ENCODE measurements around the gene FCER2. TPM values are rescaled to one million over a fixed set of nuclear protein-coding genes. Genes with fewer than 3 reads are reported as not detected.
"Not testable (repeated sequence)": the region's sequence is repeated elsewhere in the genome, so short reads cannot be mapped to it uniquely, and the experiment has no call there.

The FCER2 gene
- total and polyA plus RNA-seq, 8 donors: 0.48 to 1.5 TPM; not detected in 6

GRCh38 chr19:7645163-7645562 lies 56.8 kb downstream of the FCER2 start:
- WGBS, 5 donors: 81 to 95% (median 87%) methylated on average over 13 to 14 of the region's 14 CpGs
- Histone ChIP-seq H3K27ac (no peak overlapping the region), H3K27me3 (peaks cover 0 to 42% (median 0%) of the 10 kb centered on the region in 3 donors), H3K36me3 (peaks cover 0 to 62% (median 47%) of the 10 kb centered on the region in 4 donors), H3K9me3 (no peaks in the 10 kb centered on the region), H3K4me1 (peaks cover 0 to 18% (median 0%) of the 10 kb centered on the region in 4 donors), H3K4me3 (no peak overlapping the region)
- DNase-seq: no peak
- intact Hi-C loops (cut with DNase I; ENCODE audit: low total_unique reads): no loop called here
- TF ChIP-seq POLR2AphosphoS5 (IDR thresholded peaks at IDR 0.05) (no peak), EP300 (IDR thresholded peaks at IDR 0.05) (no peak), POLR2A (IDR thresholded peaks at IDR 0.05) (no peak)
- TF ChIP-seq, protein P1, sequence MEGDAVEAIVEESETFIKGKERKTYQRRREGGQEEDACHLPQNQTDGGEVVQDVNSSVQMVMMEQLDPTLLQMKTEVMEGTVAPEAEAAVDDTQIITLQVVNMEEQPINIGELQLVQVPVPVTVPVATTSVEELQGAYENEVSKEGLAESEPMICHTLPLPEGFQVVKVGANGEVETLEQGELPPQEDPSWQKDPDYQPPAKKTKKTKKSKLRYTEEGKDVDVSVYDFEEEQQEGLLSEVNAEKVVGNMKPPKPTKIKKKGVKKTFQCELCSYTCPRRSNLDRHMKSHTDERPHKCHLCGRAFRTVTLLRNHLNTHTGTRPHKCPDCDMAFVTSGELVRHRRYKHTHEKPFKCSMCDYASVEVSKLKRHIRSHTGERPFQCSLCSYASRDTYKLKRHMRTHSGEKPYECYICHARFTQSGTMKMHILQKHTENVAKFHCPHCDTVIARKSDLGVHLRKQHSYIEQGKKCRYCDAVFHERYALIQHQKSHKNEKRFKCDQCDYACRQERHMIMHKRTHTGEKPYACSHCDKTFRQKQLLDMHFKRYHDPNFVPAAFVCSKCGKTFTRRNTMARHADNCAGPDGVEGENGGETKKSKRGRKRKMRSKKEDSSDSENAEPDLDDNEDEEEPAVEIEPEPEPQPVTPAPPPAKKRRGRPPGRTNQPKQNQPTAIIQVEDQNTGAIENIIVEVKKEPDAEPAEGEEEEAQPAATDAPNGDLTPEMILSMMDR (IDR thresholded peaks at IDR 0.05): no peak

- Histone ChIP-seq H3K27me3 (peaks cover 0 to 42% (median 0%) of the 10 kb centered on the region in 3 donors), H3K9me3 (no peaks in the 10 kb centered on the region), H3K27ac (no peak overlapping the region), H3K4me3 (no peak overlapping the region), H3K36me3 (peaks cover 0 to 65% (median 50%) of the 10 kb centered on the region in 4 donors), H3K4me1 (peaks cover 0 to 24% (median 2%) of the 10 kb centered on the region in 4 donors)
- WGBS, 5 donors: 89 to 97% (median 93%) methylated on average over 6 to 20 of the region's 20 CpGs
- intact Hi-C loops (cut with DNase I; ENCODE audit: low total_unique reads): no loop called here
- no peak for DNase-seq
- TF ChIP-seq, protein P1 (IDR thresholded peaks at IDR 0.05): no peak
- TF ChIP-seq POLR2A (IDR thresholded peaks at IDR 0.05) (no peak), EP300 (IDR thresholded peaks at IDR 0.05) (no peak), POLR2AphosphoS5 (IDR thresholded peaks at IDR 0.05) (no peak)
Observed at GRCh38 chr19:7644550-7644877, 57.4 kb downstream of the FCER2 start.

- peak; percentile 44 to 49 for DNase-seq
- intact Hi-C loops (cut with DNase I; ENCODE audit: low total_unique reads): not testable (repeated sequence)
Observed at GRCh38 chr19:7643629-7644549, 58.0 kb downstream of the FCER2 start.

DNA sequence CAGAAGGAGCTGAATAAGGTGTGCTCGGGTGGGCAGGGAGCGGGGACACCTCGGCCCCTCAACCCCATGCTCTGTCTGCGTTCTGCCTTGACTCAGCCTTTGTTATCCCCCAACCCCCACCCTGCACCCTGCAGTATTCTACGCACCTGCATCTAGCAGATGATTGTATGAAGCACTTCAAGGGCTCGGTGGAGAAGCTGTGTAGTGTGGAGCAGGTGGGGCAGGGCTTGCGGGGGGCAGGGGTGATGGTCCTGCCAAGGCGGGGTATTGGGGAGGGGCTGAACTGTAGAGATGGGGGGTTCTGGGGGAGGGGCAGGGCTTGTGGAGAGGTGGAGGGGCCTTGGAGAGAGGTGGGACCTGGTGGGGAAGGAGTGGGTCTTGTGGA lies 58.9 kb downstream of the FCER2 start:
- Histone ChIP-seq H3K4me1 (peaks cover 0 to 39% (median 15%) of the 10 kb centered on the region in 4 donors), H3K9me3 (no peaks in the 10 kb centered on the region), H3K36me3 (peaks cover 0 to 78% (median 50%) of the 10 kb centered on the region in 4 donors), H3K27ac (no peak overlapping the region), H3K27me3 (peaks cover 0 to 57% (median 0%) of the 10 kb centered on the region in 3 donors), H3K4me3 (no peak overlapping the region)
- no peak for DNase-seq
- 94 to 96% (median 95%) methylated on average over 8 of the region's 8 CpGs for WGBS, 5 donors
- TF ChIP-seq, protein P1 (IDR thresholded peaks at IDR 0.05): no peak
- TF ChIP-seq POLR2AphosphoS5 (IDR thresholded peaks at IDR 0.05) (no peak), POLR2A (IDR thresholded peaks at IDR 0.05) (no peak), EP300 (IDR thresholded peaks at IDR 0.05) (no peak)
- intact Hi-C loops (cut with DNase I; ENCODE audit: low total_unique reads): no loop called here

More at GRCh38 chr19:7643629-7644549, 58.0 kb downstream of the FCER2 start:
- H3K27me3 ChIP-seq: peaks cover 0 to 48% (median 0%) of the 10 kb centered on the region in 3 donors
- 46 to 82% (median 71%) methylated on average over 9 to 10 of the region's 10 CpGs for WGBS, 5 donors
- H3K4me1 ChIP-seq: peaks cover 0 to 31% (median 7%) of the 10 kb centered on the region in 4 donors
- not testable (repeated sequence) for H3K9me3 ChIP-seq, H3K4me3 ChIP-seq, H3K27ac ChIP-seq
- H3K36me3 ChIP-seq: peaks cover 0 to 71% (median 50%) of the 10 kb centered on the region in 4 donors
